Panc1 (cell line): ENCODE results near the gene GFY. TPM values are rescaled to one million over a fixed set of nuclear protein-coding genes. Genes with fewer than 3 reads are reported as not detected.

Experiments used
- ATAC-seq: fragments of 200-7000 bp; cut with Tn5 transposase; 2 replicates; pipeline ENCODE4 v1.9.1; 2020; ENCODE audit warnings: mild to moderate bottlenecking, moderate library complexity
- Bru-seq: library from RNA; stranded (reverse); fragments of 400-500 nt; gene quantifications from one replicate; lab custom pipeline; 2021; lab: Mats Ljungman, UMichigan
- BruChase-seq, 2 experiments: library from RNA; stranded (reverse); fragments of 400-500 nt; gene quantifications; one replicate each; lab custom pipeline; 2021; lab: Mats Ljungman, UMichigan
- BruUV-seq: library from RNA; stranded (reverse); fragments of 400-500 nt; replicated peaks from 2 replicates; lab custom pipeline; 2021; lab: Mats Ljungman, UMichigan
- CTCF ChIA-PET: fragments of 300-600 bp; sonication (Branson Sonifier 250); formaldehyde crosslinking; loops from one replicate; lab custom pipeline; 2022; ENCODE audit warnings: antibody characterized with exemption; lab: Charles Lee
- POLR2A ChIA-PET: fragments of 300-600 bp; sonication (Branson Sonifier 250); formaldehyde crosslinking; loops from one replicate; lab custom pipeline; 2022; ENCODE audit warnings: antibody characterized with exemption; lab: Charles Lee
- DNase-seq: peaks from one replicate; pipeline ENCODE4 v3.0.0-alpha.2; 2010; ENCODE audit warnings: low read depth, low spot score
- H3K27ac ChIP-seq: 2 replicates; pipeline ENCODE4 v1.5.1; 2011; ENCODE audit warnings: mild to moderate bottlenecking, low read length, inconsistent platforms
- H3K27me3 ChIP-seq: fragments of 200-500 bp; sonication (Bioruptor generic); 2 replicates; pipeline ENCODE4 v1.6.0; 2014; ENCODE audit warnings: low read length, inconsistent platforms; ENCODE audit not compliant: control insufficient read depth, insufficient read depth
- H3K36me3 ChIP-seq: fragments of 200-500 bp; sonication (Bioruptor generic); 2 replicates; pipeline ENCODE4 v1.5.1; 2014; ENCODE audit warnings: inconsistent platforms, mild to moderate bottlenecking, low read length, moderate library complexity; ENCODE audit not compliant: control insufficient read depth, insufficient read depth
- H3K4me1 ChIP-seq: 2 replicates; pipeline ENCODE4 v1.5.1; 2011; ENCODE audit warnings: inconsistent platforms, mild to moderate bottlenecking, low read length, moderate library complexity; ENCODE audit not compliant: control insufficient read depth, insufficient read depth
- H3K4me3 ChIP-seq, 2 experiments: 2 replicates each; pipeline ENCODE4 v1.5.1; 2011 to 2012; ENCODE audit warnings: low read depth in 2 of 2, low read length in 2 of 2, mild to moderate bottlenecking in 2 of 2, inconsistent platforms in 1 of 2, moderate library complexity in 1 of 2
- H3K9me3 ChIP-seq: fragments of 200-500 bp; sonication (Bioruptor generic); 2 replicates; pipeline ENCODE4 v1.5.1; 2014; ENCODE audit warnings: low read depth, mild to moderate bottlenecking, inconsistent platforms, low read length, moderate library complexity; ENCODE audit not compliant: control insufficient read depth, insufficient read depth
- CTCF ChIP-seq: fragments of 450-650 bp; IDR thresholded peaks from 2 replicates; pipeline ENCODE4 v1.5.1; 2017; ENCODE audit warnings: mild to moderate bottlenecking
- POLR2AphosphoS5 ChIP-seq: IDR thresholded peaks from 2 replicates; pipeline ENCODE4 v1.6.1; 2012; ENCODE audit warnings: mild to moderate bottlenecking, low read depth, low read length, moderate library complexity
- REST ChIP-seq, 2 experiments: IDR thresholded peaks; 2 replicates each; pipeline ENCODE4 v1.6.1; 2011 to 2012; ENCODE audit warnings: low read depth in 2 of 2, control low read depth in 1 of 2, low read length in 1 of 2, mild to moderate bottlenecking in 1 of 2, moderate library complexity in 1 of 2; ENCODE audit not compliant: insufficient read depth in 1 of 2
- SIN3A ChIP-seq: IDR thresholded peaks from 2 replicates; pipeline ENCODE4 v1.6.1; 2012; ENCODE audit warnings: low read depth, mild to moderate bottlenecking, low read length, moderate library complexity, borderline replicate concordance; ENCODE audit not compliant: insufficient read depth
- TCF7L2 ChIP-seq: IDR thresholded peaks from 2 replicates; pipeline ENCODE4 v1.6.1; 2011; ENCODE audit warnings: mild to moderate bottlenecking, low read depth, low read length, inconsistent platforms
- in situ Hi-C: cut with HindIII; loops from 2 replicates; pipeline ENCODE4 v1.10.0; 2016; ENCODE audit warnings: low sequenced_read_pairs, low pct_unique_long_range_greater_than_20kb
- intact Hi-C: fragments of 100-400 bp; cut with micrococcal nuclease; formaldehyde crosslinking; loops from one replicate; pipeline ENCODE4 v1.10.0; 2022; ENCODE audit not compliant: unreplicated experiment
- long read RNA-seq: library from polyadenylated mRNA; unstranded; transcript quantifications from one replicate; pipeline ENCODE4 v2.0.0, GENCODE V29; 2021; ENCODE audit not compliant: unreplicated experiment
- polyA plus RNA-seq: library from polyadenylated mRNA; unstranded; fragments of >200 nt; gene quantifications from one replicate; pipeline ENCODE4 v1.2.1, GENCODE V29; 2012; ENCODE audit warnings: missing spikeins; ENCODE audit not compliant: insufficient read length
- total RNA-seq: library from RNA; stranded (reverse); gene quantifications from one replicate; pipeline ENCODE4 v1.2.1, GENCODE V29; 2021; ENCODE audit not compliant: unreplicated experiment

GFY gene
- not detected for total RNA-seq
- not detected for polyA plus RNA-seq
- percentile 11 among the genes with signal in this experiment for Bru-seq, nascent RNA
- not detected for BruChase-seq, experiment 1, labeled RNA remaining after a 2-hour chase
- BruChase-seq, experiment 2, labeled RNA remaining after a 6-hour chase = percentile 17 among the genes with signal in this experiment
- long read RNA-seq = 0 reads

- in situ Hi-C loops = no loop called here
- H3K27ac ChIP-seq = no peak within 1 kb of the TSS
- POLR2A ChIA-PET = interaction anchor here (0.5 to 0.6 kb wide), 2 partner anchors 86 to 188 kb away, joined by 7 read pairs; no protein-coding TSS in a partner anchor
Observed at GRCh38 chr19:49425178-49425577, at the start of gene GFY. TSS of gene GFY (plus strand) at chr19:49425388. CDS start at chr19:49426431, 1,043 bp downstream.

GRCh38 chr19:49378512-49378911, 46.7 kb upstream of the GFY start:
- in situ Hi-C loops (no loop called here), intact Hi-C loops (no loop called here)
- Histone ChIP-seq H3K27me3 (no peaks in the 10 kb centered on the region), H3K27ac (no peak overlapping the region), H3K4me3 (no peak overlapping the region), H3K4me1 (no peaks in the 10 kb centered on the region), H3K9me3 (peaks cover 8% of the 10 kb centered on the region; the same call in 1 of the 2 replicates), H3K36me3 (no peaks in the 10 kb centered on the region)
- TF ChIP-seq REST (IDR thresholded peaks at IDR 0.05; ENCODE audit: insufficient read depth in 1 of 2, low read depth in 2 of 2, low read length in 1 of 2) (no peak), CTCF (no peak), SIN3A (no peak)
- POLR2A ChIA-PET = no interaction called here
- BruUV-seq = no TSS peak
- CTCF ChIA-PET = no interaction called here
- DNase-seq = no peak
- no peak for ATAC-seq

More at GRCh38 chr19:49425178-49425577, at the start of gene GFY:
- no peak for ATAC-seq
- BruUV-seq = no TSS peak
- H3K9me3 ChIP-seq = no peaks in the 10 kb centered on the region
- H3K4me1 ChIP-seq = peaks cover 3% of the 10 kb centered on the region; the same call in 1 of the 2 replicates
- peaks cover 10% of the 10 kb centered on the region for H3K27me3 ChIP-seq
- no peak for DNase-seq
- intact Hi-C loops = no loop called here
- H3K36me3 ChIP-seq = no peaks in the 10 kb centered on the region
- no peak for TF ChIP-seq POLR2AphosphoS5
- no peak within 1 kb of the TSS for H3K4me3 ChIP-seq
- CTCF ChIA-PET = no interaction called here

GRCh38 chr19:49380391-49380790, 44.8 kb upstream of the GFY start:
- Histone ChIP-seq H3K4me1 (no peaks in the 10 kb centered on the region), H3K27me3 (no peaks in the 10 kb centered on the region), H3K27ac (no peak overlapping the region), H3K36me3 (no peaks in the 10 kb centered on the region), H3K9me3 (peaks cover 8% of the 10 kb centered on the region; the same call in 1 of the 2 replicates), H3K4me3 (no peak overlapping the region)
- intact Hi-C loops = no loop called here
- no peak for DNase-seq
- POLR2A ChIA-PET = no interaction called here
- in situ Hi-C loops = no loop called here
- CTCF ChIA-PET = interaction anchor here (0.6 kb wide), 1 partner anchor 105 kb away, joined by 6 read pairs; no protein-coding TSS in a partner anchor
- TF ChIP-seq POLR2AphosphoS5 (no peak), SIN3A (no peak), REST (IDR thresholded peaks at IDR 0.05; ENCODE audit: insufficient read depth in 1 of 2, low read depth in 2 of 2, low read length in 1 of 2) (no peak), TCF7L2 (no peak), CTCF (no peak)
- no TSS peak for BruUV-seq
- ATAC-seq = no peak
